ENCODE results near the gene XG.

XG gene

DNA sequence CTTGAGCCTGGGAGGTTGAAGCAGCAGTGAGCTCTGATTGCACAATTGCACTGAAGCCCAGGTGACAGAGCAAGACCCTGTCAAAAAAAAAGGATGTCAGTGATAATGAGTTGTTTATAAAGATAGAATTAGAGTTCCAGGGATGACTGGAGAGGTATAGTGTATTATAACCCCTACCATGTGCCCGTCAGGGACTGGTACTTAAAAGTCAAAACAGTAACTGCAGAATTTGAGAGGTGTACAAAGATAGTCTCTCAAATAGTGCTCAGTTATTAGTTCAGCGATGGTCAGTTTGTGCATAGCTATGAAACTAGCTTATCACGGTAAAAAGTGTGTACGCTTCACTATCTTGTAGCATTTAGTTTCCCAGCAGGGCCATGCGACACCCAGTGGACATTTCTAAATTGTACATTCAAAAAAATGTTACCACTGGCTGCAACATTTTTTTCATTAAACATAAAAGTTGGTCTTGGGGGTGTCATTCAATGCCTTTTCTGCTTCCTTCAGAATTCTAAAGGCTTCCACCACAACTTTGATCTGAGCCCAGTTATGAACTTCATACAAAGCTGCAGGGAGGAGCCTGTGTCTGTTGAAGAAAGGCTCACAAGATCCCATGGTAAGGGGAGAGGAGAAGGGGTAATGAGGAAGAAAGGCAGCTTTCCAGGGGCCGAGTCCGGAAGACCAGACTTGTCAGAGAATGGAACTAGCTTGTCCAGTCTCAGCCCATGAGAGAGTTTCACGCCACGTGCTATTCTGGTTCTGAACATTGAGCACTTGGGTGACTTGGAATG is 67.7 kb downstream of the XG start:
- DNase-seq (ENCODE audit: low read depth, low spot score), result no peak

DNA sequence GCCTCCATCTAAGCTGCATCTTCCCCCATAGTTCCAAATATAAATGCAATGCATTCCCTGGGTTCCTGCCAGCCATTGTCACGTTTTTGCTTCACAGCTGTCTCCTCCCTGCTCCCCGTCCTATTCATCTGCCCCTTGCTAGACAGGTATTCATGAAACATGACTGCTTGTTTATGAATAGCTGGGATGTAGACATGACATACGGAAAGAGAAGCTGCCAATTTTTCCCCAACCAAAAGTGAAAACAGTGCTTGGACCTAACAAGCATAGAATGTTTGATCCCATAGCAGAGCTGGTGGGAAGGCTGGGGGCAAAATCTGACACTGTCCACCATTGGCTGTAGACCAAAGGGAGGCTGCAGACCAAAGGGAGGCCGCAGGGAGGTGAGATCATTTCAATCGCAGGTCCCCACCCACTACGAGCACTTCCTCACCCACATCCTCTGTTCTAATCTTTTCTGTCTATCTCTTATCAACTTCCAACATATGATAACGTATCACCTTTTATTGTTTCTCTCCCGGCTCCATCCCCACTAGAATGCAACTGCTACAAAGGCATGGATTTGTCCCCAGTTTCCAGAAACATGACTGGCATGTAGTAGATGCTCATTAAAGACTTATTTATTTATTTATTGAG is 68.4 kb downstream of the XG start:
- DNase-seq (ENCODE audit: low read depth, low spot score), result no peak

DNA sequence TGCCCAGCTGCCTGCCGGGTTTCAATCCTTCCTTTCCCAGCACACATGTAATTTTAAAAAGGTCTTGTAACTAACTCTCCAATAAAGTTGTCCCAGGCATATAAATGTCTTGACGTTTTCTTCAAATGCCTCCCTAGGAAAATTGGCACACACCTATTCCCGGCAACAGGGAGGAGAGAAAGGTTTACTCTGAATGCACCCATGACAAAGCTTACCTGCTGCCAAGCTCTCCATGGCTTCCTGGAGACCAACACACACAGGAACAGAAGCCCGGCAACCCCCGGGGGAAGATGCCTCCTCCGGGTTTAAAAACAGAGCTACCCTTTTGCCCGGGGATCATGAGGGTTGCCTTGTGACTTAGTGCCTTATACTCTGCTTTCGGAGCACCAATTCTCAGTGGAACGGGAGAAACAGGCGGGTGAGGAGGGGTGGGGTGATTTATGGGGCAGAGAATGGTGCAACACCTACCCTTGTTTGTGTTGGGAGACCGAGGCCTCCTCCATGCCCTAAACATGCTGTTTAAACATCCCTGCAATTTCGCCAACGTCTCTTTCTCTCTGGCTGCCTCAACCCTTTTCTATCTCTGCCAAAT is 72.1 kb downstream of the XG start:
- DNase-seq (ENCODE audit: low read depth, low spot score), result no peak

DNA sequence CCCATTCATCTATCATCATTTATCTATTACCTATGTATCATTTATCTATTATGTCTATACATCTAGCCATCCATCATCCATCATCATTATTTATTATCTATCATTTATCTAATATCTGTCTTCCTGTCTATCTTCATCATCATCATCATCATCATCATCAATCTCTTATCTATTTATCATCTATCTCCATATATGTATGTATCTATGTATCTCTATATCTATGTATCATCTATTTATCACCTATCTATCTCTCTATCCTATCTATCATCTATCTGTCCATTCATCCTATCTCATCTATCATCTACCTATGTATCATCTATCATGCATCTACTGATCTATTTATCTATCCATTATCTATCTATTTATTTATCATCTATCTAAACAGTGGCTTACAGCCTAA is 73.0 kb downstream of the XG start:
- DNase-seq (ENCODE audit: low read depth, low spot score), result no peak

DNA sequence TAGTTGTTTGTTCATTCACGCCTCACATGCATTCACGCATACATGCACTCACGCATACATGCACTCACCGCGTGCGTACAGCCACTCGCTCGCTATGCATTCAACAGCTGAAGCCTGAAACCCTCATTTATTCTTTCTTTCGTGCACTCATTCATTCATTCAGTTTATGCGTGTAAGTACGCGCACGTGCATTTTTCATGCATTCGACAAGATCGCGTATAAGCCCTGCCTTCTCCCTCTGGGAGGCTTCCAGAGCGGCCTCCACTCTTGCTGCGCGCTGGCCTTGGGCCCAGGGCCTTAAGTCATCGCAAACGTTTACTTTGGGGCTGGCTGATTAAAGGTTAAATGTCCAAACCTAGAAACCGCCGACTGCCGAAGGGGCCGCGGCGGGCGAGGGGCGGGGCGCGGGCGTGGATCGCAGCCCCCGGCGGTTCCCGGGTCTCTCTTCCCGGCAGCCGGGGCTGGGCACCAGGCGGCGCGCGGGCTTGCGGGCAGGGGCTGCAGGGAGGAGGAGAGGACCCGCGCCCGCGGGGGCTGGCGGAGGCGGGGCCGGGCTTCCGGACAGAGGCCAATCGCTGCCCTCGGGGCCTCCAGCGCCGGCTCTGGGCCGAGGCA is 76.6 kb downstream of the XG start, which contains the start of gene GYG2:
GYG2 (plus strand) TSS at position 587 of the 615 bp plus-strand sequence. CDS start 1,259 bp downstream, outside the sequence.
- DNase-seq (ENCODE audit: low read depth, low spot score), result no peak

DNA sequence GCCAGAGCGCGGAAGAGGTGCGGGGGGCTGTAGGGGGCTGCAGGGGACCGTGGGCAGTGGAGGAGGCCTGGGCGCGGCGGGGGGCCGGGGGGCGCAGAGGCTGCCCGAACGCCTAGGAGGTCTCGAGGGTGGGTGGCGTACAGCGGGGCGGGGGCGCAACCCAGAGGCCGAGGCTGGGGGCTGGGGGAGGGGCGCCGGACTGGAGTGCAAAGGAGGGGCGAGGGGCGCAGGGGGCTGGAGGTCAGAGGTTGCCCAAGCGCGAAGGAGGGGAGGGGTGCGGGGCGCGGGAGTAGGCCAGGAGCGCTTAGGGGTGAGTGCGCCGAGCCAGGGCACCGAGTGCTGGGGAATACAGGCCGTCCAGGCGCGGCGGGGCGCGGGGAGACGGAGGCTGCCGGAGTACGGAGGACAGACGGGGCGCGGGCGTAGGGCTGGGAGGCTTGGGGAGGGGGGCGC is 77.1 kb downstream of the XG start:
- no peak for DNase-seq (ENCODE audit: low read depth, low spot score)

DNA sequence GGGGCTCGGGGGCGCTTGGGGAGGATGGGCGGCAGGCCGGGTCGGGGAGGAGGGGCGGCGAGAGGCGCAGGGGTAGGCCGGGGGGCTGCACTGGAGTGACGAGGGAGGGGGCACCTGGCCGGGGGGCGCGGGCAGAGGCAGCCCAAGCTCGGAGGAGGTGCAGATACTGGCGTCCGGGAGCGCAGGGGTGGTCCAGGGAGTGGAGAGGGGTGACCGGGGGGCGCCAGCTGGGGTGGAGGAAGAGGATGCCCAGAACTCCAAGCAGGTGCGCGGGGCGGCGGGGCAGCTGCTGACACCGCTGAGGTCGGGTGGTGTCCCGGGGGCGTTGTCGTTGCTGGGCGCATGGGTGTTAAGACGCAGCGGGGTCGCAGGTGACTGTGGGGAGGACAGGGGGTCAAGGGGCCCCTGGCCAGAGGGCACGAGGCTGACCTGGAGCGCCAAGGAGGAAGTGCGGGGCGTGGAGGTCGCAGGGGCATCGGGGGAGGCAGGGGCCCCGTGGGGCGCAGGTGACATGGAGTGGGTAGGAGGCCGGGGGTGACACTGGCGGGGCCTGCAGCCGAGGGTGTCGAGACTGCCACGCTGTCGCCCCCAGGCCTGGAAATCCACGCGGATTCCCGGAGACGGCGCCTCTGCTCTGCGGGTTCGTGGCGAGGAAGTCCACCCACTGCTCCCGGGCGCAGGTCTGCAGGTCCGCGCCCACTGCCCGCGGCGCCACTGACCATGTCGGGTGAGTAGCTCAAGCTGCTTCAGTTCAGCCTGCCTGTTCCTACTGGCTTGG is 77.8 kb downstream of the XG start:
- no peak for DNase-seq (ENCODE audit: low read depth, low spot score)

DNA sequence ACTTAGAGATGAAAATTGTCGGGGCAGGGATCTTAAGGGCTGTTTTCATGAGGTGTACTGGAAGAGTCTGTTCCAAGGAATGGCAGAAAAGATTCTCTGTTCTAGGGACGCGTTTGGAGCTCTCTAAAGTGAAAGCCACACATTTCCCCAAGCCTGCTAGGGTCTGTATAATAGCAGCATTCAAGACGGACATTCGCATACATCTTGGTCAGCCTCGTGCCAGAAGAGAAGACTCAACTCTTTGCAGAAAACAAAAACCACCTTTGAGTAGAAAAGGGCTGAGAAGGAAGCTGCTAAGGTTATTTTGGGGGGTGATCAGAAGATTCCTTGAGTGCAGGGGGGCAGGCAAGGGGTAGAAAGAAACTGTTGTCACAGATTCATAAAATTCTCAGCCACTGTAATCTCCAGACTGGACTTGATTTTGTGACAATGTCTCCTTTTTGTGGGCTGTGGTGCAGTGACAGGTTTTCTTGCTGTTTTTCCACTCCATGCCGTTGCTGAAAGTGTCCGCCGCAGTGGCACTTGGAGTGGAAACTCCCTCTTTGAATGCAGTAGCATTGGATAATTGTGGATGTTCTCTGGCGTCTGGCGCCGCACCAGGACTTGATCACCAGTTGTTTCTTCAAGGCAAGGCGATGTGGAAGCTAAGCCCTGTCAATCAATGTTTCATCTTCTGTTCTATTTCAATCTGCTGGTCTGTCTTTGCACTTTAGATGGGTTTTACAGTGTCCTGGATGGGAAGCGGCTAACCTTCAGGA is 79.8 kb downstream of the XG start:
- no peak for DNase-seq (ENCODE audit: low read depth, low spot score)

DNA sequence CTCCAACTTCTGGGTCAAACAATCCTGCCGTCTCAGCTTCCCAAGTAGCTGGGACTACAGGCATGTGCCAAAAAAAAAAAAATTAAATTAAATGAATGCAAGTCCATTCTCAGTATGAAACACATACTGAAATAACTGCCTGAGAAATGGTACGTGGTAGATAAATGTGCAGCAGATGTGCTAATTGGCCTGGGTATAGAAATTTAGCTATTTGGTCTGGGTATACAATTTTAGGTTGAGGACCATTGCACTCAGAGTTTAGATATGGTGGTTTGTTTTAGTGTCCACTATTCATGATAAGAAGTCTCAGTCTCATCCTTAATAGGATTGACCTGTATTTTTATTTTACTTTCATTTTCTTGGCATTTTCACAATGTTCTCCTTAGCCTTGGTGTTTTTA is 86.1 kb downstream of the XG start:
- no peak for DNase-seq (ENCODE audit: low read depth, low spot score)

DNA sequence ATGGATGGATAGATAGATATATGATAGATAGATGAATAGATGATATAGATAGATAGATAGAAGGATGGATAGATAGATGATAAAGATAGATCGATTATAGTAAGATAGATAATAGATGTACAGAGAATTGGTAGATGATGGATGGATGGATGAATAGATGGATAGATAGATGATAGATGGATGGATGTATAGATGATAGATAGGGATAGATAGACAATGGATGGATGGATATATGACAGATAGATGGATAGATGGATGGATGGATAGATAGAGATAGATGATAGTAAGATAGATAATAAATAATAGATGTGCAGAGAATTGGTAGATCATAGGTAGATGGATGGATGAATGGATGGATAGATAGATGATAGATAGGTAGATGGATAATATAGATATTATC is 89.1 kb downstream of the XG start:
- no peak for DNase-seq (ENCODE audit: low read depth, low spot score)

DNA sequence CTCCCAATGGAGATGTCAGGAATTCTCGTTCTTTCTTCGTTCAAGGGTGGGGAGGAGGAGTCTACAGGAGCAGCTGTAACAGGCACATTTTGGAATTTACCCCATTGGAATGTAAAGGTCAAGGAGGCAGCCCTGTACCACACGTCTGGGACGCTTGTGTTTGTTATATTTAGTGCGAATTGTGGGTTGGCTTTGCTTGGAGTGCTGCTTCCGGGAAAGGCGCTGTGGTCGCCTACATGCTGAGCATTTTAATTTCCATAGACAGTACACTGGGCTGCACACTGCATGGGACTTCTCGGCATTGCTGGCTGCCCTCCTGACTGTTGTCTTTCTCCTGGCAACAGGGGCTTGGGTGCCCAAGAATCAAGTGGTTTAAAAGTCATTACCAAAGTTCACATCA is 89.7 kb downstream of the XG start:
- DNase-seq (ENCODE audit: low read depth, low spot score), result no peak

DNA sequence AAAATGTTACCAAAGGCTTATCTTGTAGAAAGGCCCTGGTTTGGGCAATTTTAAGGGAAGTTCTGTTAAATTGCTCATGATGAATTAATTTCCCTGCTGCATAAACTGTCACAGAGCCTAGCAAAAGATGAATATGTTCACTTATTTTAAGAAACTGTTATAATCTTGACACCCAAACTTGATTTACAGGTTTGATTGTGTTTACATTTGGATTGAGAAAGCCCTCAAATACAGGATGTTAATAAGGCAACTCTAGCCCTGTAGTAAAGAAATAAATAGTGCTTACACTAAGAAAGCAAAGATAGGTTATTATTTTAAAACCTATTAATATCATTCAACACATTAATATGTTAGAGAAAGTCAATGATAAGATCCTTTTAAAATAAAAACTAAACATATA is 95.2 kb downstream of the XG start:
- DNase-seq (ENCODE audit: low read depth, low spot score), result no peak

DNA sequence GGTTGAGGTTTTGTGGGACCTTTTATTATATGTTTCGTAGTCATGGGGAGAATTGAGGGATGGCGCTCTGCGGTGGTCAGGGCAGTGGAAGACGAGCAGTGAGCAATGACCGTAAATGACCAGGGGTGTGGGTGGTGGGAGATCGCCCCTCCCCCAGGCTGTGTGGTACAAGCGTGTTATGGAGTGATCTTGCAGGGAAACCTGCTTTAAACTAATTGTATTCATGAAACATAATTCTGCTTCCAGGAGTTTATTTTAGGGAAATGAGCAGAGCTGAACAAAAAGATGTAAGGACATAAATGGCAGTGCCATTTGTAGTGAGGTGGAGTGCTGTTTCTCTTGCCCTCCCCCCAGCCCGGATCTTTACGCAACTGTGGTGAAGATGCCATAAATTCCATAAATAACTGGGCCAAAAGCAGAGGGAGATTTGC is 97.0 kb downstream of the XG start:
- no peak for DNase-seq (ENCODE audit: low read depth, low spot score)

DNA sequence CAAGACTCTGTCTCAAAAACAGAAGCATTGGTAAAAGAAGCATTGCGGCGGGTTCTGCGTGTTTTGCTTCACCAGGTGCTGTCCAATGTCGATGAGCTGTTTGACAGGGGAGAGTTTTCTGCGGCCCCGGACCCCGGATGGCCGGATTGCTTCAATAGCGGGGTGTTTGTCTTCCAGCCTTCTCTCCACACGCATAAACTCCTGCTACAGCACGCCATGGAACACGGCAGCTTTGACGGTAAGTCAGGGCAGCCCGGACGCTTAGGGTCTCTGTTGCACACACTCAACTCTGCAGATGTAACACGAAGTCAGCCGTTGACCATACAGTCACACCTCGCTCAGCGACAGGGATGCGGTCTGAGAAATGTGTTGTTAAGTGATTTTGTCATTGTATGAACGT is 103.1 kb downstream of the XG start:
- no peak for DNase-seq (ENCODE audit: low read depth, low spot score)

DNA sequence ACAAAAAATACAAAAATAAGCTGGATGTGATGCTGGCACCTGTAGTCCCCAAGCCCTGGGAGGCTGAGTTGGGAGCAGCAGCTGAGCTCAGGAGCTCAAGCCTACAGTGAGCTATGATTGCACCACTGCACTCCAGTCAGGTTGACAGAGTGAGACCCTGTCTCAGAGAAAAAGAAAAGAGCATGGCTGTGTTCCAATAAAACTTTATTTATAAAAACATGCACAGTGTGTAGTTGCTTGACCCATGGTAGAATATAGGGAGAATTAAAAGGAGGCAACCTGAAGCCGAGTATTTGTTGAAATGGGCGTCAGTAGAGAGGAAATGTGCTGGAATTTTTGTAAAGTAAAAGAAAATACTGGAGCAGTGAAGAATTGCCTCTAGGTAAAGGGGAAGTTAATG is 103.9 kb downstream of the XG start:
- no peak for DNase-seq (ENCODE audit: low read depth, low spot score)

DNA sequence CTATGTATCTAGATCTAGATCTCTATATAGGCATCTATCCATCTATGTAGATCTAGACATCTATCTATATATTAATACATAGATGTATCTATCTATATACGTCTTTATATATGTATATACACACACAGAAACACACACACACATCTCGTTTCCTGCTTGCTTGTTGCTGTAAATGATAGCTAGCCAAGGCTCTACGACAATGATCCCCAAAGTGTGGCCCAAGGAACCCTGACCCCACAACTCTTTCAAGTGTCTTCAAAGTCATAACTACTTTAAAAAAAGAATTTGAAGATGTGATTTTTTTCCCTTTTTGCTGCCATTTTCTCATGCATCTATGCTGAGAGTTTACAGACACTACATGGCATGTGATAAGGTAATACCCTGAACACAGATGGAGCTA is 105.7 kb downstream of the XG start:
- no peak for DNase-seq (ENCODE audit: low read depth, low spot score)

DNA sequence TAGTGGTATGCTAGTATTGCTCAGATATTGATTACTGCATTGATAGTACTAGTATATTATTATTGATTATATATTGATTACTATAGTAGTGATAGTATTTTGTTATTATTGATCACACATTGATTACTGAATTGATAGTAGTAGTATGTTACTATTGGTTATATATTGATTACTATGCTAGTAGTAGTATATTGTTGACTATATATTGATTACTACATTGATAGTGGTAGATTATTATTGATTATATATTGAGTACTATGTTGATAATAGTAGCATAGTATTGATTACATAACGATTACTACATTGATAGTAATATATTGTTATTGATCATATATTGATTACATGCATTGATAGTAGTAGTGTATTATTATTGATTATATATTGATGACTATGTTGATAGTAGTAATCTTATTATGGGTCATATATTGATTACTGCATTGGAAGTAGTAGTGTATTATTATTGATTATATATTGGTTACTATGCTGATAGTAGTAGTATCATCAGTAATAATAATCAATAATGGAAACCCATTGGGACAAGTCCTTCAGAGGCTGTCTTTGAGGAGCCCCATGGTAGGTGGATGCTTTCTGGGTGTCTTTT is 107.5 kb downstream of the XG start:
- DNase-seq (ENCODE audit: low read depth, low spot score), result no peak

DNA sequence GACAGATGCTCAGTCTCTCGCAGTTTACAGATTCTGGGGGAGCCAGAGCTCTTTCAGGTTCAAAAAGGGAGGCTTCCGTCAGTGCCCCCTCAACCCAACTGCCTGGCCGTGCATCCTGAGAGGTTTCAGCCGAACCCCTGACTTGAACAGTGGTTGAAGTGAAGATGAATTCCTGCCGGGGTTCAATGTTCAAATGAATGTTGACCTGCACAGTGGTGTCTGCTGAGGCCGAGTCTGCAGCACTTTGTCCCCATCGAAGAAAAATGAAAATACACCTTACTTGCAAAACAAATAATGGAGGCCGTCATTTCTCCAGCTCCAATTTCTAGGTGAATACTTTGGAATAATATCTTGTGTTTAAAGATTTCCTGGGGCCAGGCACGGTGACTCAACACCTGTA is 110.6 kb downstream of the XG start:
- DNase-seq (ENCODE audit: low read depth, low spot score), result no peak

DNA sequence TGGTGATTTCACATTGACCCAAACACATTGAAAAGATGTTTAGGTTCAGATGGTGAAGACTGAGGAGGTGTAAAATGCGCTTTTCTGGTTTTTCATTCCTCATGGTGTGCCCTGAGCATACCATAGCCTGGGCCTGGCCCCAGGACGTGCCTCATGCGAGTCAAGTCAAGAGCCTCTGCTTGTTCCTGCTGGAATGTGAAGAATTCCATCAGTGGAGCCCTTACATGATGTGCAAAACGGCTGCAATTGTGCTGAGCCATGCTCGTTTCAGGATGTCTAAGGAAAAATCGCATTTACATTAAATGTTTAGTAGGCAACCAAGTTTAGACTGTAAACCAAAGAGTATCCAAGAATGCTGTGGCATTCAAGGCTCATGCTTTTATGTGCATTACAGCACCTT is 111.8 kb downstream of the XG start:
- DNase-seq (ENCODE audit: low read depth, low spot score), result no peak

All from activated naive CD8-positive, alpha-beta T cell treated with anti-CD3 and anti-CD28 coated beads, Interleukin-2, amount 50 U/mL, for 16 hours (primary cell).